ENCODE measurements around the gene TMEM25.
"Not testable (repeated sequence)": the region's sequence is repeated elsewhere in the genome, so short reads cannot be mapped to it uniquely, and the experiment has no call there.

Gene TMEM25

GRCh38 chr11:118530683-118531596 is at the start of gene TMEM25:
Gene TMEM25 (plus strand): TSS chr11:118531192. CDS start chr11:118531802, 610 bp downstream.
- DNase-seq (ENCODE audit: low spot score): peak; percentile 95
- no peak for TF ChIP-seq CTCF (IDR thresholded peaks at IDR 0.05; ENCODE audit: borderline replicate concordance, control extremely low read depth, extremely low read depth, insufficient read depth, missing control alignments)
- in situ Hi-C loops (cut with MboI; ENCODE audit: low sequenced_read_pairs, unreplicated experiment): no loop called here

GRCh38 chr11:118481238-118481637 is 49.8 kb upstream of the TMEM25 start:
- not testable (repeated sequence) for DNase-seq (ENCODE audit: low spot score)
- in situ Hi-C loops (cut with MboI; ENCODE audit: low sequenced_read_pairs, unreplicated experiment): loop anchor here (25.0 kb wide), 1 partner anchor 94 kb away; no protein-coding TSS in a partner anchor

GRCh38 chr11:118484405-118484804 is 46.6 kb upstream of the TMEM25 start:
- no peak for DNase-seq (ENCODE audit: low spot score)
- TF ChIP-seq CTCF (IDR thresholded peaks at IDR 0.05; ENCODE audit: borderline replicate concordance, control extremely low read depth, extremely low read depth, insufficient read depth, missing control alignments): no peak
- in situ Hi-C loops (cut with MboI; ENCODE audit: low sequenced_read_pairs, unreplicated experiment): loop anchor here (25.0 kb wide), 1 partner anchor 97 kb away; no protein-coding TSS in a partner anchor

- in situ Hi-C loops (cut with MboI; ENCODE audit: low sequenced_read_pairs, unreplicated experiment): loop anchor here (25.0 kb wide), 1 partner anchor 98 kb away; no protein-coding TSS in a partner anchor
Observed at GRCh38 chr11:118485273-118485672, 45.7 kb upstream of the TMEM25 start.

GRCh38 chr11:118488480-118489109 is 42.4 kb upstream of the TMEM25 start:
- in situ Hi-C loops (cut with MboI; ENCODE audit: low sequenced_read_pairs, unreplicated experiment): loop anchor here (25.0 kb wide), 1 partner anchor 101 kb away; no protein-coding TSS in a partner anchor
- TF ChIP-seq CTCF (IDR thresholded peaks at IDR 0.05; ENCODE audit: borderline replicate concordance, control extremely low read depth, extremely low read depth, insufficient read depth, missing control alignments): peak; percentile 80

More at GRCh38 chr11:118485273-118485672, 45.7 kb upstream of the TMEM25 start:
- DNase-seq (ENCODE audit: low spot score): no peak
- no peak for TF ChIP-seq CTCF (IDR thresholded peaks at IDR 0.05; ENCODE audit: borderline replicate concordance, control extremely low read depth, extremely low read depth, insufficient read depth, missing control alignments)

GRCh38 chr11:118491041-118491440 is 40.0 kb upstream of the TMEM25 start:
- DNase-seq (ENCODE audit: low spot score): no peak
- in situ Hi-C loops (cut with MboI; ENCODE audit: low sequenced_read_pairs, unreplicated experiment): loop anchor here (25.0 kb wide), 1 partner anchor 104 kb away; no protein-coding TSS in a partner anchor
- TF ChIP-seq CTCF (IDR thresholded peaks at IDR 0.05; ENCODE audit: borderline replicate concordance, control extremely low read depth, extremely low read depth, insufficient read depth, missing control alignments): no peak

More at GRCh38 chr11:118488480-118489109, 42.4 kb upstream of the TMEM25 start:
- peak; percentile 82 for DNase-seq (ENCODE audit: low spot score)

Data from GM13976 (cell line).